ENCODE measurements around the gene ZP4. TPM values are rescaled to one million over a fixed set of nuclear protein-coding genes. Genes with fewer than 3 reads are reported as not detected.
"Not testable (repeated sequence)": the region's sequence is repeated elsewhere in the genome, so short reads cannot be mapped to it uniquely, and the experiment has no call there.

ZP4 gene
- total RNA-seq, 4 donors from 2014 or later, result not detected

GRCh38 chr1:237852342-237852741 is 38.4 kb downstream of the ZP4 start:
- H3K4me1 ChIP-seq, result no peaks in the 10 kb centered on the region
- H3K27me3 ChIP-seq, result no peaks in the 10 kb centered on the region
- no peak overlapping the region for H3K27ac ChIP-seq
- H3K36me3 ChIP-seq, result no peaks in the 10 kb centered on the region
- no peak for TF ChIP-seq POLR2A (IDR thresholded peaks at IDR 0.05)
- TF ChIP-seq, protein P1, sequence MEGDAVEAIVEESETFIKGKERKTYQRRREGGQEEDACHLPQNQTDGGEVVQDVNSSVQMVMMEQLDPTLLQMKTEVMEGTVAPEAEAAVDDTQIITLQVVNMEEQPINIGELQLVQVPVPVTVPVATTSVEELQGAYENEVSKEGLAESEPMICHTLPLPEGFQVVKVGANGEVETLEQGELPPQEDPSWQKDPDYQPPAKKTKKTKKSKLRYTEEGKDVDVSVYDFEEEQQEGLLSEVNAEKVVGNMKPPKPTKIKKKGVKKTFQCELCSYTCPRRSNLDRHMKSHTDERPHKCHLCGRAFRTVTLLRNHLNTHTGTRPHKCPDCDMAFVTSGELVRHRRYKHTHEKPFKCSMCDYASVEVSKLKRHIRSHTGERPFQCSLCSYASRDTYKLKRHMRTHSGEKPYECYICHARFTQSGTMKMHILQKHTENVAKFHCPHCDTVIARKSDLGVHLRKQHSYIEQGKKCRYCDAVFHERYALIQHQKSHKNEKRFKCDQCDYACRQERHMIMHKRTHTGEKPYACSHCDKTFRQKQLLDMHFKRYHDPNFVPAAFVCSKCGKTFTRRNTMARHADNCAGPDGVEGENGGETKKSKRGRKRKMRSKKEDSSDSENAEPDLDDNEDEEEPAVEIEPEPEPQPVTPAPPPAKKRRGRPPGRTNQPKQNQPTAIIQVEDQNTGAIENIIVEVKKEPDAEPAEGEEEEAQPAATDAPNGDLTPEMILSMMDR (IDR thresholded peaks at IDR 0.05), result no peak
- no peaks in the 10 kb centered on the region for H3K9me3 ChIP-seq
- no peak for DNase-seq
- H3K4me3 ChIP-seq, result no peak overlapping the region

- Histone ChIP-seq H3K36me3 (no peaks in the 10 kb centered on the region), H3K4me1 (no peaks in the 10 kb centered on the region), H3K4me3 (no peak overlapping the region), H3K27me3 (no peaks in the 10 kb centered on the region), H3K9me3 (no peaks in the 10 kb centered on the region), H3K27ac (no peak overlapping the region)
- TF ChIP-seq POLR2A (IDR thresholded peaks at IDR 0.05), result no peak
- TF ChIP-seq, protein P1 (IDR thresholded peaks at IDR 0.05), result peak in 4 of 6 experiments; percentile 20 to 48 (median 40)
- peak in 2 of 3 donors; percentile 53 to 66 for DNase-seq
Measured at GRCh38 chr1:237851210-237851845, 39.4 kb downstream of the ZP4 start.

- not testable (repeated sequence) for H3K36me3 ChIP-seq, H3K27ac ChIP-seq, DNase-seq, H3K9me3 ChIP-seq, H3K4me3 ChIP-seq, H3K27me3 ChIP-seq, H3K4me1 ChIP-seq
Measured at GRCh38 chr1:237843516-237843915, 47.2 kb downstream of the ZP4 start.

- no peak for DNase-seq
- no peak overlapping the region for H3K4me3 ChIP-seq
- TF ChIP-seq POLR2A (IDR thresholded peaks at IDR 0.05), result no peak
- TF ChIP-seq, protein P1 (IDR thresholded peaks at IDR 0.05), result no peak
- no peaks in the 10 kb centered on the region for H3K36me3 ChIP-seq
- no peak overlapping the region for H3K27ac ChIP-seq
- H3K27me3 ChIP-seq, result no peaks in the 10 kb centered on the region
- H3K4me1 ChIP-seq, result no peaks in the 10 kb centered on the region
- H3K9me3 ChIP-seq, result no peaks in the 10 kb centered on the region
Measured at GRCh38 chr1:237841485-237841884, 49.2 kb downstream of the ZP4 start.

DNA sequence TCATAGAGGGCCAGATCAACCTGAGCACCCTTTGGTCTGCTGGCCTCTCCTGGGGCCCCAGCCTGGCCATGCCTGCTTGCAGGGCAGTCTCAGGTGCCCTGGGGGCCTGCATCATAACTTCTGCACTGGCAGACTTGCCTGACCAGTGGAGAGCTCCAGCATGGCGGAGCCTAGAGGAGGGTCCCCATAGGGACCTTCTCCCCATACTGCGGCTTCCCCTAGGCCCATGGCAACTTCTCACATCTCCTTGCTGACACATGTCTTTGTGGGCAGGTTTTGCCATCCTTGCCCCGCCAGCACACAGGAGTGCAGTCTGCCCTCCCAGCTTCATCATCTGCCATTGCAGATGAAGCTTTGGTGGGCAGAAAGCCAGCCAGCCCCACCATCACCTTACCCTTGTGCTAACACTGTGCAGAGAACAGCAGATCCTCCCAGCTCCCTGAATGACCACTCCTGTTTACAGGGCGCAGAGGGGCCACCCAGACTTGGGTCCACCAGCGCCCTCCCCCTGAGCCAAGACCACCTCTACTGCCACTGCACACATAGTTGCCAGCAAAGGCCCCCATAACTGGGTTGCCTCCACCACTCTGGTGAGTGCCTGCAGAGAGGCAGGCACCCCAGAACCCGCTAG is 51.7 kb downstream of the ZP4 start:
- no peaks in the 10 kb centered on the region for H3K4me1 ChIP-seq

DNA sequence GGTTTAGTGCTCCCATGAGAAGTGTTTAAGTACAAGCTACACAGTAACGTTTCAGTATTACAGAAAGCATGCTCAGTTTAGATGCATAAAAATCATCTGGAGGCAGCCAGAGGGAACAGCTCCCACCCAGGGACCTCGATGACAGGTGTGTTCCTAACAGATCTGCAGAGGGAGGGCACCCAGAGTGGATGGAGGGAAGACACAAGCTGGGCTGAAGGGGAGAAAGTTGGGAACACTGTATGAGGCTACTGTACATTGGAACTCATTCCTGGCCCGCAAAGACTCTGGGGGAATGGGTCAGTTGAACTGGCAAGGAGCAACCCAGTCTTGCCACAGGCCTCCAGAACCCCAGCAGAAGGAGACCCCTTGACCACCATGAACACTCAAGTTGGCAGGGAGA is 52.4 kb downstream of the ZP4 start:
- H3K4me1 ChIP-seq, result no peaks in the 10 kb centered on the region
- no peak overlapping the region for H3K27ac ChIP-seq
- H3K9me3 ChIP-seq, result no peaks in the 10 kb centered on the region
- no peaks in the 10 kb centered on the region for H3K36me3 ChIP-seq
- no peaks in the 10 kb centered on the region for H3K27me3 ChIP-seq
- H3K4me3 ChIP-seq, result no peak overlapping the region
- DNase-seq, result no peak
- TF ChIP-seq, protein P1 (IDR thresholded peaks at IDR 0.05), result no peak

More for the DNA sequence above, 51.7 kb downstream of the ZP4 start:
- DNase-seq, result no peak
- H3K36me3 ChIP-seq, result no peaks in the 10 kb centered on the region
- H3K4me3 ChIP-seq, result no peak overlapping the region
- H3K27ac ChIP-seq, result no peak overlapping the region
- no peak for TF ChIP-seq POLR2A (IDR thresholded peaks at IDR 0.05)
- TF ChIP-seq, protein P1 (IDR thresholded peaks at IDR 0.05), result no peak
- no peaks in the 10 kb centered on the region for H3K9me3 ChIP-seq
- H3K27me3 ChIP-seq, result no peaks in the 10 kb centered on the region

All from Peyer's patch (tissue), 4 donors.